HG03432 (cell line): ENCODE data around the gene MANSC1.
"Not testable (repeated sequence)": the region's sequence is repeated elsewhere in the genome, so short reads cannot be mapped to it uniquely, and the experiment has no call there.

Experiments used
- ATAC-seq: cut with Tn5 transposase; IDR thresholded peaks from one replicate; pipeline ENCODE4 v1.9.1; 2021; ENCODE audit warnings: mild to moderate bottlenecking, moderate library complexity; ENCODE audit not compliant: unreplicated experiment

Gene MANSC1

GRCh38 chr12:12365931-12366431, 15.9 kb upstream of the MANSC1 start:
- no peak for ATAC-seq

- no peak for ATAC-seq
Observed at GRCh38 chr12:12365446-12365802, 15.4 kb upstream of the MANSC1 start.

GRCh38 chr12:12364787-12365445, 14.9 kb upstream of the MANSC1 start:
- ATAC-seq = no peak

GRCh38 chr12:12358528-12358927, 8.5 kb upstream of the MANSC1 start:
- no peak for ATAC-seq

- peak; percentile 4 for ATAC-seq
Observed at GRCh38 chr12:12357719-12358461, 7.8 kb upstream of the MANSC1 start.

GRCh38 chr12:12356896-12357718, 7.1 kb upstream of the MANSC1 start, which contains the start of gene BORCS5:
BORCS5 (plus strand) TSS chr12:12357078; CDS start chr12:12357452, 374 bp downstream.
- ATAC-seq = peak; percentile 94

- ATAC-seq = no peak
Observed at GRCh38 chr12:12356467-12356895, 6.4 kb upstream of the MANSC1 start.

- ATAC-seq = no peak
Observed at GRCh38 chr12:12353807-12354206, 3.8 kb upstream of the MANSC1 start.

GRCh38 chr12:12353276-12353675, 3.2 kb upstream of the MANSC1 start:
- ATAC-seq = no peak

- not testable (repeated sequence) for ATAC-seq
Observed at GRCh38 chr12:12351468-12352185, 1.6 kb upstream of the MANSC1 start.

GRCh38 chr12:12350868-12351463, 924 bp upstream of the MANSC1 start:
- no peak for ATAC-seq

- no peak for ATAC-seq
Observed at GRCh38 chr12:12338527-12339168, 11.4 kb downstream of the MANSC1 start.

- no peak for ATAC-seq
Observed at GRCh38 chr12:12336511-12336910, 13.5 kb downstream of the MANSC1 start.

GRCh38 chr12:12336049-12336411, 14.0 kb downstream of the MANSC1 start:
- ATAC-seq = peak; percentile 71

GRCh38 chr12:12334367-12335040, 15.5 kb downstream of the MANSC1 start:
- no peak for ATAC-seq

GRCh38 chr12:12333407-12334366, 16.4 kb downstream of the MANSC1 start:
- ATAC-seq = no peak

- no peak for ATAC-seq
Observed at GRCh38 chr12:12331896-12332295, 18.1 kb downstream of the MANSC1 start.

GRCh38 chr12:12331244-12331771, 18.7 kb downstream of the MANSC1 start:
- no peak for ATAC-seq
